Stimulated activated CD8-positive, alpha-beta memory T cell treated with anti-CD3 and anti-CD28 coated beads, Interleukin-12 subunit alpha, Interleukin-12 subunit beta, amount 100 ng/mL, for 24 hours (primary cell): Measurements from ENCODE around the gene PCK2.
A peak's percentile ranks its signal among the peaks of the same experiment; 100 is the strongest.
"Not testable (repeated sequence)": the region's sequence is repeated elsewhere in the genome, so short reads cannot be mapped to it uniquely, and the experiment has no call there.

ENCODE experiments used
- DNase-seq: peaks from one replicate; pipeline ENCODE4 v3.0.0-alpha.2; 2020; ENCODE audit errors: extremely low read depth

The PCK2 gene

GRCh38 chr14:24093901-24094840 lies at the start of gene PCK2:
PCK2 (plus strand) TSS chr14:24094311; CDS start chr14:24094406, 95 bp downstream.
- peak; percentile 65 for DNase-seq

- not testable (repeated sequence) for DNase-seq
Measured at GRCh38 chr14:24049002-24049401, 45.1 kb upstream of the PCK2 start.

GRCh38 chr14:24050753-24051152 lies 43.4 kb upstream of the PCK2 start:
- not testable (repeated sequence) for DNase-seq

GRCh38 chr14:24051176-24051788 lies 42.8 kb upstream of the PCK2 start:
- DNase-seq, result no peak

GRCh38 chr14:24051789-24052655 lies 42.1 kb upstream of the PCK2 start, which contains the start of gene CARMIL3:
CARMIL3 (plus strand) TSS chr14:24052009; CDS start chr14:24052154, 145 bp downstream.
- no peak for DNase-seq

- peak; percentile 59 for DNase-seq
Measured at GRCh38 chr14:24052656-24053547, 41.2 kb upstream of the PCK2 start.

- no peak for DNase-seq
Measured at GRCh38 chr14:24053548-24054323, 40.4 kb upstream of the PCK2 start.

- no peak for DNase-seq
Measured at GRCh38 chr14:24054324-24054641, 39.8 kb upstream of the PCK2 start.

- no peak for DNase-seq
Measured at GRCh38 chr14:24054646-24055045, 39.5 kb upstream of the PCK2 start.

GRCh38 chr14:24055971-24056799 lies 37.9 kb upstream of the PCK2 start:
- DNase-seq, result no peak

GRCh38 chr14:24056800-24057184 lies 37.3 kb upstream of the PCK2 start:
- no peak for DNase-seq

GRCh38 chr14:24057271-24057670 lies 36.8 kb upstream of the PCK2 start:
- no peak for DNase-seq

- no peak for DNase-seq
Measured at GRCh38 chr14:24057867-24058259, 36.2 kb upstream of the PCK2 start.

GRCh38 chr14:24058260-24058950 lies 35.7 kb upstream of the PCK2 start:
- no peak for DNase-seq

GRCh38 chr14:24058951-24059475 lies 35.1 kb upstream of the PCK2 start:
- no peak for DNase-seq

- DNase-seq, result no peak
Measured at GRCh38 chr14:24059841-24060388, 34.2 kb upstream of the PCK2 start.

- DNase-seq, result no peak
Measured at GRCh38 chr14:24060443-24060842, 33.7 kb upstream of the PCK2 start.
